D721Med (cell line): ENCODE measurements around the gene TBCEL.
"Not testable (repeated sequence)": the region's sequence is repeated elsewhere in the genome, so short reads cannot be mapped to it uniquely, and the experiment has no call there.

ENCODE experiments used
- DNase-seq: peaks from one replicate; pipeline ENCODE4 v3.0.0; 2011; ENCODE audit warnings: low spot score; ENCODE audit not compliant: insufficient read length
- FAIRE-seq: peaks from 2 replicates; lab custom pipeline; 2011; peaks lifted over from hg19 to GRCh38; lab: Jason Lieb, UNC
- CTCF ChIP-seq: IDR thresholded peaks from 2 replicates; pipeline ENCODE4 v1.5.1; 2012; ENCODE audit warnings: mild to moderate bottlenecking, control low read depth; ENCODE audit not compliant: insufficient read depth; ENCODE audit errors: missing control alignments

TBCEL gene

GRCh38 chr11:121004206-121004840, 19.6 kb upstream of the TBCEL start:
- no peak for TF ChIP-seq CTCF
- DNase-seq (no peak), FAIRE-seq (no peak)

GRCh38 chr11:121006922-121007321, 17.0 kb upstream of the TBCEL start:
- no peak for FAIRE-seq
- TF ChIP-seq CTCF, result no peak
- no peak for DNase-seq

GRCh38 chr11:121008551-121008950, 15.4 kb upstream of the TBCEL start:
- DNase-seq, result no peak
- no peak for TF ChIP-seq CTCF
- no peak for FAIRE-seq

- TF ChIP-seq CTCF, result no peak
- DNase-seq (no peak), FAIRE-seq (no peak)
Measured at GRCh38 chr11:121012091-121012490, 11.8 kb upstream of the TBCEL start.

- FAIRE-seq (peak; percentile 82), DNase-seq (no peak)
- TF ChIP-seq CTCF, result no peak
Measured at GRCh38 chr11:121018746-121019145, 5.2 kb upstream of the TBCEL start.

GRCh38 chr11:121021718-121022117, 2.2 kb upstream of the TBCEL start:
- not testable (repeated sequence) for FAIRE-seq, DNase-seq

GRCh38 chr11:121024989-121025388, 1.1 kb downstream of the TBCEL start:
- FAIRE-seq (peak; percentile 32), DNase-seq (no peak)
- TF ChIP-seq CTCF, result no peak
